ENCODE measurements around the gene ENOX2.
"Not testable (repeated sequence)": the region's sequence is repeated elsewhere in the genome, so short reads cannot be mapped to it uniquely, and the experiment has no call there.

Gene ENOX2

GRCh38 chrX:130902783-130903613 lies at the start of gene ENOX2:
ENOX2 (minus strand) TSS chrX:130903209; CDS start chrX:130703216, 199,993 bp downstream.
- Histone ChIP-seq H3K4me3 (ENCODE audit: low read depth, low read length) (peak within 1 kb of the TSS; percentile 78), H3K27me3 (ENCODE audit: control insufficient read depth, insufficient read depth, low read length) (no peaks in the 10 kb centered on the region; the same call in 1 of the 2 replicates), H3K4me1 (ENCODE audit: control insufficient read depth, insufficient read depth, low read length) (peaks cover 8% of the 10 kb centered on the region), H3K9me3 (ENCODE audit: control insufficient read depth, insufficient read depth, low read length) (no peaks in the 10 kb centered on the region), H3K36me3 (ENCODE audit: control insufficient read depth, insufficient read depth, low read length) (no peaks in the 10 kb centered on the region; the same call in 1 of the 2 replicates), H3K9ac (ENCODE audit: low read depth, low read length) (peak within 1 kb of the TSS; percentile 89), H3K27ac (ENCODE audit: low read depth, low read length) (peak within 1 kb of the TSS; percentile 89)

GRCh38 chrX:130952266-130953043 lies 49.4 kb upstream of the ENOX2 start:
- Histone ChIP-seq H3K9ac (ENCODE audit: low read depth, low read length) (no peak overlapping the region), H3K27me3 (ENCODE audit: control insufficient read depth, insufficient read depth, low read length) (peaks cover 10% of the 10 kb centered on the region), H3K4me3 (ENCODE audit: low read depth, low read length) (no peak overlapping the region), H3K36me3 (ENCODE audit: control insufficient read depth, insufficient read depth, low read length) (no peaks in the 10 kb centered on the region), H3K27ac (ENCODE audit: low read depth, low read length) (no peak overlapping the region), H3K4me1 (ENCODE audit: control insufficient read depth, insufficient read depth, low read length) (no peaks in the 10 kb centered on the region), H3K9me3 (ENCODE audit: control insufficient read depth, insufficient read depth, low read length) (no peaks in the 10 kb centered on the region)

GRCh38 chrX:130944230-130944629 lies 41.2 kb upstream of the ENOX2 start:
- no peaks in the 10 kb centered on the region for H3K9me3 ChIP-seq (ENCODE audit: control insufficient read depth, insufficient read depth, low read length)
- 0 out of 2 replicates have a peak, but pooled peaks cover 6% of the 10 kb centered on the region for H3K27me3 ChIP-seq (ENCODE audit: control insufficient read depth, insufficient read depth, low read length)
- H3K4me1 ChIP-seq (ENCODE audit: control insufficient read depth, insufficient read depth, low read length) = no peaks in the 10 kb centered on the region
- no peak overlapping the region for H3K27ac ChIP-seq (ENCODE audit: low read depth, low read length)
- H3K4me3 ChIP-seq (ENCODE audit: low read depth, low read length) = no peak overlapping the region
- no peaks in the 10 kb centered on the region for H3K36me3 ChIP-seq (ENCODE audit: control insufficient read depth, insufficient read depth, low read length)
- no peak overlapping the region for H3K9ac ChIP-seq (ENCODE audit: low read depth, low read length)

- Histone ChIP-seq H3K4me3 (ENCODE audit: low read depth, low read length) (no peak overlapping the region), H3K4me1 (ENCODE audit: control insufficient read depth, insufficient read depth, low read length) (no peaks in the 10 kb centered on the region), H3K9ac (ENCODE audit: low read depth, low read length) (no peak overlapping the region), H3K9me3 (ENCODE audit: control insufficient read depth, insufficient read depth, low read length) (no peaks in the 10 kb centered on the region), H3K36me3 (ENCODE audit: control insufficient read depth, insufficient read depth, low read length) (no peaks in the 10 kb centered on the region), H3K27ac (ENCODE audit: low read depth, low read length) (no peak overlapping the region), H3K27me3 (ENCODE audit: control insufficient read depth, insufficient read depth, low read length) (no peaks in the 10 kb centered on the region)
These were observed 34.1 kb upstream of the ENOX2 start for GRCh38 chrX:130937101-130937500.

- H3K27me3 ChIP-seq (ENCODE audit: control insufficient read depth, insufficient read depth, low read length) = no peaks in the 10 kb centered on the region
- no peak overlapping the region for H3K4me3 ChIP-seq (ENCODE audit: low read depth, low read length)
- no peak overlapping the region for H3K9ac ChIP-seq (ENCODE audit: low read depth, low read length)
- no peak overlapping the region for H3K27ac ChIP-seq (ENCODE audit: low read depth, low read length)
- no peaks in the 10 kb centered on the region for H3K9me3 ChIP-seq (ENCODE audit: control insufficient read depth, insufficient read depth, low read length)
- H3K4me1 ChIP-seq (ENCODE audit: control insufficient read depth, insufficient read depth, low read length) = no peaks in the 10 kb centered on the region
- H3K36me3 ChIP-seq (ENCODE audit: control insufficient read depth, insufficient read depth, low read length) = no peaks in the 10 kb centered on the region
These were observed 30.3 kb upstream of the ENOX2 start for GRCh38 chrX:130933358-130933757.

GRCh38 chrX:130920405-130920804 lies 17.4 kb upstream of the ENOX2 start:
- H3K27me3 ChIP-seq (ENCODE audit: control insufficient read depth, insufficient read depth, low read length); H3K4me3 ChIP-seq (ENCODE audit: low read depth, low read length); H3K27ac ChIP-seq (ENCODE audit: low read depth, low read length); H3K36me3 ChIP-seq (ENCODE audit: control insufficient read depth, insufficient read depth, low read length); H3K9ac ChIP-seq (ENCODE audit: low read depth, low read length); H3K4me1 ChIP-seq (ENCODE audit: control insufficient read depth, insufficient read depth, low read length); H3K9me3 ChIP-seq (ENCODE audit: control insufficient read depth, insufficient read depth, low read length): not testable (repeated sequence)

GRCh38 chrX:130919676-130920075 lies 16.7 kb upstream of the ENOX2 start:
- not testable (repeated sequence) for H3K36me3 ChIP-seq (ENCODE audit: control insufficient read depth, insufficient read depth, low read length); H3K9ac ChIP-seq (ENCODE audit: low read depth, low read length); H3K4me3 ChIP-seq (ENCODE audit: low read depth, low read length); H3K9me3 ChIP-seq (ENCODE audit: control insufficient read depth, insufficient read depth, low read length); H3K27ac ChIP-seq (ENCODE audit: low read depth, low read length); H3K27me3 ChIP-seq (ENCODE audit: control insufficient read depth, insufficient read depth, low read length); H3K4me1 ChIP-seq (ENCODE audit: control insufficient read depth, insufficient read depth, low read length)

GRCh38 chrX:130918498-130918897 lies 15.5 kb upstream of the ENOX2 start:
- not testable (repeated sequence) for H3K9me3 ChIP-seq (ENCODE audit: control insufficient read depth, insufficient read depth, low read length); H3K4me3 ChIP-seq (ENCODE audit: low read depth, low read length); H3K27ac ChIP-seq (ENCODE audit: low read depth, low read length); H3K27me3 ChIP-seq (ENCODE audit: control insufficient read depth, insufficient read depth, low read length); H3K36me3 ChIP-seq (ENCODE audit: control insufficient read depth, insufficient read depth, low read length); H3K9ac ChIP-seq (ENCODE audit: low read depth, low read length); H3K4me1 ChIP-seq (ENCODE audit: control insufficient read depth, insufficient read depth, low read length)

GRCh38 chrX:130916636-130917422 lies 13.8 kb upstream of the ENOX2 start:
- Histone ChIP-seq H3K36me3 (ENCODE audit: control insufficient read depth, insufficient read depth, low read length) (no peaks in the 10 kb centered on the region), H3K27ac (ENCODE audit: low read depth, low read length) (no peak overlapping the region), H3K4me3 (ENCODE audit: low read depth, low read length) (no peak overlapping the region), H3K9me3 (ENCODE audit: control insufficient read depth, insufficient read depth, low read length) (no peaks in the 10 kb centered on the region), H3K27me3 (ENCODE audit: control insufficient read depth, insufficient read depth, low read length) (no peaks in the 10 kb centered on the region), H3K4me1 (ENCODE audit: control insufficient read depth, insufficient read depth, low read length) (peaks cover 5% of the 10 kb centered on the region; the same call in 1 of the 2 replicates), H3K9ac (ENCODE audit: low read depth, low read length) (no peak overlapping the region)

- H3K27me3 ChIP-seq (ENCODE audit: control insufficient read depth, insufficient read depth, low read length) = no peaks in the 10 kb centered on the region
- H3K4me1 ChIP-seq (ENCODE audit: control insufficient read depth, insufficient read depth, low read length) = peaks cover 5% of the 10 kb centered on the region; the same call in 1 of the 2 replicates
- no peaks in the 10 kb centered on the region for H3K9me3 ChIP-seq (ENCODE audit: control insufficient read depth, insufficient read depth, low read length)
- no peak overlapping the region for H3K9ac ChIP-seq (ENCODE audit: low read depth, low read length)
- H3K36me3 ChIP-seq (ENCODE audit: control insufficient read depth, insufficient read depth, low read length) = no peaks in the 10 kb centered on the region
- H3K4me3 ChIP-seq (ENCODE audit: low read depth, low read length) = no peak overlapping the region
- H3K27ac ChIP-seq (ENCODE audit: low read depth, low read length) = no peak overlapping the region
These were observed 12.3 kb upstream of the ENOX2 start for GRCh38 chrX:130915302-130915701.
